Measurements from ENCODE around the gene CZIB. TPM values are rescaled to one million over a fixed set of nuclear protein-coding genes. Genes with fewer than 3 reads are reported as not detected.

CZIB gene
- total and polyA plus RNA-seq, 2 of the 8 experiments (the other 6 are each of a cell fraction or from before 2014, with no cell fraction given) = 46.5 to 48.0 TPM

- FAIRE-seq = no peak
- Histone ChIP-seq H4K91ac (replicated peaks; ENCODE audit: insufficient read length, low read length) (no peak overlapping the region), H2AK5ac (ENCODE audit: low read depth, low read length) (no peak overlapping the region), H3K9me3 (ENCODE audit: insufficient read depth in 2 of 2, low read depth in 1 of 2, low read length in 1 of 2) (no peaks in the 10 kb centered on the region), H3K79me1 (ENCODE audit: low read depth, low read length) (no peaks in the 10 kb centered on the region), H3K23me2 (ENCODE audit: low read depth, low read length) (no peaks in the 10 kb centered on the region), H2BK20ac (ENCODE audit: low read length) (no peak overlapping the region), H3K4me3 (ENCODE audit: extremely low read depth in 1 of 4, insufficient read depth in 2 of 4, low read depth in 3 of 4, low read length in 4 of 4) (no peak overlapping the region), H4K20me1 (replicated peaks in 1 of 2; ENCODE audit: control insufficient read depth in 1 of 2, insufficient read depth in 2 of 2, low read length in 2 of 2) (peaks cover 0 to 1% of the 10 kb centered on the region in 2 experiments), H3K27ac (ENCODE audit: low read depth, low read length) (no peak overlapping the region), H3K36me3 (ENCODE audit: control insufficient read depth in 2 of 4, insufficient read depth in 4 of 4, low read length in 3 of 4) (peaks cover 26 to 89% (median 67%) of the 10 kb centered on the region in 4 experiments), H3K56ac (replicated peaks; ENCODE audit: insufficient read length, low read depth, low read length) (no peak overlapping the region), H3K4me1 (replicated peaks in 1 of 4; ENCODE audit: control insufficient read depth in 3 of 4, insufficient read depth in 4 of 4, low read length in 3 of 4) (no peaks in the 10 kb centered on the region), H3K9ac (replicated peaks in 1 of 4; ENCODE audit: extremely low read depth in 1 of 4, low read depth in 3 of 4, low read length in 3 of 4) (no peak overlapping the region), H3K79me2 (ENCODE audit: control insufficient read depth in 1 of 2, insufficient read depth in 2 of 2, low read length in 2 of 2) (no peaks in the 10 kb centered on the region), H4K8ac (ENCODE audit: extremely low read depth, insufficient read depth, low read length) (no peak overlapping the region), H4K5ac (ENCODE audit: insufficient read length, low read depth, low read length) (no peak overlapping the region), H2BK15ac (ENCODE audit: low read length) (no peak overlapping the region), H2BK120ac (replicated peaks; ENCODE audit: low read depth, low read length) (no peak overlapping the region), H2AFZ (ENCODE audit: low read length) (no peak overlapping the region), H3K4me2 (ENCODE audit: insufficient read depth in 1 of 2, low read depth in 2 of 2, low read length in 2 of 2) (no peak overlapping the region), H2BK5ac (ENCODE audit: low read depth, low read length) (no peak overlapping the region), H2BK12ac (ENCODE audit: low read depth, low read length) (no peak overlapping the region), H3K14ac (ENCODE audit: insufficient read length) (no peak overlapping the region), H3K27me3 (replicated peaks in 1 of 4; ENCODE audit: control insufficient read depth in 3 of 4, extremely low read depth in 1 of 4, insufficient read depth in 3 of 4, low read length in 3 of 4) (no peaks in the 10 kb centered on the region), H3K23ac (ENCODE audit: insufficient read length) (no peak overlapping the region), H3K18ac (ENCODE audit: extremely low read depth, low read length) (no peak overlapping the region), H3K4ac (replicated peaks; ENCODE audit: insufficient read length, low read depth, low read length) (no peak overlapping the region)
- CTCF ChIA-PET (ENCODE audit: partially characterized antibody) = interaction anchor here (0.7 to 1.0 kb wide), 2 partner anchors 28 to 37 kb away, joined by 3 read pairs; no protein-coding TSS in a partner anchor
- POLR2A ChIA-PET (ENCODE audit: partially characterized antibody) = interaction anchor here (1.5 to 2.1 kb wide), 2 partner anchors 10 to 11 kb away, joined by 4 to 5 read pairs; no protein-coding TSS in a partner anchor
- 78 to 80% methylated on average over 2 to 4 of the region's 4 CpGs for WGBS, 2 experiments (ENCODE audit: extremely low coverage in 1 of 2, insufficient coverage in 1 of 2, insufficient read length in 1 of 2, insufficient replicate concordance in 2 of 2, low coverage in 1 of 2, low lambda C conversion rate in 2 of 2, missing lambda C conversion rate in 1 of 2)
- TF ChIP-seq CHD2 (IDR thresholded peaks at IDR 0.05; ENCODE audit: low read length) = no peak
- TF ChIP-seq TCF12 (IDR thresholded peaks at IDR 0.05; ENCODE audit: low read depth, low read length) = no peak
- TF ChIP-seq RFX5 (IDR thresholded peaks at IDR 0.05; ENCODE audit: borderline replicate concordance, low read depth, low read length) = no peak
- DNase-seq (ENCODE audit: low read depth in 1 of 2, low spot score in 2 of 2) = no peak
Measured at GRCh38 chr1:53250325-53250724, 29.9 kb upstream of the CZIB start.
